Measurements from ENCODE around the gene EHBP1. TPM values are rescaled to one million over a fixed set of nuclear protein-coding genes. Genes with fewer than 3 reads are reported as not detected.

EHBP1 gene
- polyA plus RNA-seq, 1 donor = 51.1 TPM

DNA sequence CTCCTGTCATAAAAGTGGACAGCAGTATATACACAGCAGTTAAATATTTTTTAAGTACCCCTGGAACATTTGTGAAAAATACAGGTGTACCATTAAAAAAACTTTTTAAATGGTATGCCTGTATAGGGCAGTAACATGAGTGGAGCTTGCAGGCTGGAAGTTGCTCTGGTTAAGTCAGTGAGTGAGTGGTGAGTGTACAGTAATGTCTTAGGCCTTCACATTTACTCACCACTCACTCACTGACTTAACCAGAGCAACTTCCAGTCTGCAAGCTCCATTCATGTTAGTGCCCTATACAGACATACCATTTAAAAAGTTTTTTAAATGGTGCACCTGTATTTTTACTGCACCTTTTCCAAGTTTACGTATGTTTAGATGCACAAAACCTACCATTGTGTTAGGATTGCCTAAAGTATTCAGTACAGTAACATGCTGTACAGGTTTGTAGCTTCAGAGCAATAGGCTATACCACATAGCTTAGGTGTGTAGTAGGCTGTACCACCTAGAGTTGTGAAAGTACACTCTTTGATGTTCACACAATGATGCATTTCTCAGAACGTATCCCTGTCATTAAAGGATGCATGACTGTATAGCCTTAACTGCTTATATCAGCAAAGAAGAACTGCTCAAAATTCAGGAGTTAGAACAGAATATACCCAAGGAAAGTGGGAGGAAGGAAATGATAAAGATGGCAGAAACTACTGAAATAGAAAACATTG is 112.6 kb downstream of the EHBP1 start:
- DNase-seq = no peak

DNA sequence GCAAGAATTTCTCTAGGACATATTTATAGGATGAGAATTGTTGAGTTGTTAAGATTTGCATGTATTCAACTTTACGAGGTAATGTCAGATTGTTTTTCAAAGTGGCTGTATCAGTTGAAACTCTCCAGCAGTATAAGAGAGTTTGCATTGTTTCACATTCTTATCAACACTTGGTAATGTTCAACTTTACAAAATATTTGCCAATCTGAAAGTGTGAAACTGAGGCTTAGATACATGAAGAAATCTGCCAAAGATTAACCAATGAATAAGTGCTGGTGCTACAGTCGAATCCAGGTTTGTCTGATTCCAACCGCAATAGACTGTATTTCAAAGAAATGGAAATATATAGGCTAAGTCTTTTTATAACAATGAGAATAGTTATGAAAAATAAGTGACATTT is 117.0 kb downstream of the EHBP1 start:
- no peak for DNase-seq

DNA sequence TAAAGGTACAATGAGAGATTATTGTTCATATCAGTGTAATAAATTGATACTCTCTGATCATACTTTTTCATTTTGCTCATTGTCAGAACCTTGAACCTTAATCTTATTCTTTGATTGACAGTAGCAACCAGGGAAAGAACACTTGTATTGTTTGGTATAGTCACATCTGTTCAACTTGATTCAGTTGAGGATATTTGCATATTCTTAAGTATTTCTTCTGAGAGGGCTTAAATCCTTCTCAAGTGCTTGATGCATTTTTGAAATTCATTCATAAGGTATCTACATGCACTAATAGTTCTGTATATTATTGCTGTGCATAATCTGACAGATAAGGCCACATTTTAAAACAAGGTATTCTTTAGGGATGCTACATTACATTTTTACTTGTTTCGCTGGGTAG is 118.9 kb downstream of the EHBP1 start:
- no peak for DNase-seq

DNA sequence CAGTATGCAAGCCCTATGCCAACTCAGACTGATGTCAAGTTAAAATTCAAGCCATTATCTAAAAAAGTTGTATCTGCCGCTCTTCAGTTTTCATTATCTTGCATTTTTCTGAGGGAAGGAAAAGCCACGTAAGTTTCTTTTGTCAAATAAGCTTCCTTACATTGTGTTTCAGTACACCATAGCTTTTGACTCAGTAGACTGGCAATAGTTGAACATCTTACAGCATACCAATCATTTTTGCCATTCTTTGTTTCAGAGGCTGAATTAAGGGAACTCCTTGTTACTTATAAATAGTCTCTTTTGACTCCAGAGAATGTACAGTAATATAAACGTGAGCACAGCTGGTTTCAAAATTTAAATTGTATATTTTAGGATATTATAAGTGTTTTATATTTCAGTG is 120.6 kb downstream of the EHBP1 start:
- no peak for DNase-seq

DNA sequence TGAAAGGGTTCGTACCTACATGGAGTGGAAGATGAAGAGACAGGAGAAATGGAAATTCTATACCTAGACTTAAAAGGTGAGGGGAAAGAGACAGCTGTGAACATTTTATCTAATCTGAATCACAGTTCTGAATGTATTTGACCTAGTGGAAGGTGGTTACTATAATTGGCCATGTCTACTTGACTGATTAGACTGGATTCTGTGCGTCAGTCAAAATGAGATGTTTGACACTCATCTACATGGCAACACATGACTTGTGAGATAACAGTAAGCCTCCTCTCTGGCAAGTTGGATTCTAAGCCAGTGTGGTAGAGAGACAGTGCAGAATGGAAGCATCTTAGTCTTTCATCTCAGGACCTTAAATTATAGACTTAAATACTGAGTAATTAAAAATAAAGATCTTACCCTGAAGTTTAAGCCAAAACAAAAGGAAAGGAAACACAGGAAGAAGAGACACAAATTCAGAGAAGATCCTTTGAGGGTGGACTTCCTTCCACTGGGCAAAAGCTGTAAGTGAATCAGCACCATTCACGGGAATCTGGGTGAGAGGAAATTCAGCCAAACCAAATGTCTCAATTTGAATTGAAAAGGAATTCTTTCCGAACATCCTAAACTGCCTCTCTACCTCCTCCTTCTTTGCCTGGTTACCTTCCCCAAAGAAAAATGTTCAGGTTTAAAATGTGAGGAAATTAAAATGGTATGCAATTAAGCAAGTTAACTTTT is 121.6 kb downstream of the EHBP1 start:
- no peak for DNase-seq

DNA sequence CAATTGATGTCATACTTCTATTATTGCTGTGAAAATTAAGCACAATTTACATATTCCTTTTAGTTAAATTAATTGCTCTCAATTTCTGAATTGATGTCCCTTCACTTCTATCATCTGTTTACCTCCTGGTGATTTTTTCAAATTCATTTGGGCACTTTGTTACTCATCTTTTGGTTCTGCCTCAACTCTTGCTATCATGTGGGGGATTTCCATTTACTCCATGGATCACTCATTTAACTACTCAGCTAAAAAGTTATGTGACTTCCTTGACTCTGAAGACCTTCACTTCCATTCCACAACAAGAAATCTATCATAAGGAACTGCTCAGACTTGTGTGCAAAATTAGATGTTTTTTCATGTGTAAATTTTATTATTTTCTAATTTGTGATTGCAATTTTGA is 126.2 kb downstream of the EHBP1 start:
- no peak for DNase-seq

DNA sequence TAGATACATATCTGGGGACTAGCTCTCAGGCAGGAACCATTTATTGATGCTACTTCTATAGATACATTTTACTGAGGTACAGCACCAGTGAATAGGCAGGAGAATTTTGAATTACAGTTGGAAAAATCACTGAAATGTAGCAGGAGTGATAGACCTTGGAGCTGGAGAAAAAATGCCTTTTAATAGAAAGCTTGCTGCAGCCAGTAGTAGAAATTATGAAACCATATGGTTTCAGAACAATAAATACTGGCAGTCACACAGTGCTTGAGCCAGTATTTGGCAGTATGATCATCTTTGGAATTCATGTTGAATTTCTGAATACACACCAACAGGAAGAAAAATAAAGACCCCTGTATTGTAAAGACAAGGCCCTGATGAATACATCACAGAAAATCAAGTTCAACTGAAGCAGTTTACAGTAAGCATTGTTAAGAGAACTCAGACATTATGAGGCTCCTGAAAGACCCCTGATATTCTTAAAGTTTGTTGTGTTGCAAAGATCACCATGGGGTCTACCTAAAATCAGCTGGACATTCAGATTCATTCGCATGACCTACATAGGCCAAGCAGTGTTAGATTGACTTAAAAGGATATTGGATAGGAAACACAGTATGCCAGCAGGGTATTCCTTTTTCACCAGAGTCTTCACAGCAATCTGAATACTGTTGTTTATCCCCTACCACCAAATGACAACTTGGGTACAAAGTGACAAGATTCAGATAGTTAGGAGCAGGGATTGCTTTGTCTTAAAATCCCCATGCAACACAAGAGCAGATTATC is 139.0 kb downstream of the EHBP1 start:
- no peak for DNase-seq

DNA sequence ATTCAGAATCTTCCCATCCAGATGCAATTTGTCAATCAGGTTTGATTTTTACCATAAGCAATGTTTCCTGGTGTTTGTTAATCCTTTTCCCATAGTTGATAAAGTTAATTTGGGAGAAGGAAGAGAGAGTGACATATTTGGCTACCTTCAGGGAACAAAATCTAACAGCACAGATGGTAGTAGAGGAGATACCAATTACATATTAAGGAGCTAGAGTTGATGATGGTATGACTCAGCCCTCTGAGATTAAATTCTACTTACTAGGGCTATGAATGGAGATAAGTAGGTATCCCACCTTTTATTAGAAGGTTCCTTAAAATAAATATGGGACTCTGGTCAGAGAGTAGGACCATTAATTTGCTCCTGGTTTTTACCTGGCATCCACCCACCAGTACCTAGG is 139.7 kb downstream of the EHBP1 start:
- DNase-seq = no peak

DNA sequence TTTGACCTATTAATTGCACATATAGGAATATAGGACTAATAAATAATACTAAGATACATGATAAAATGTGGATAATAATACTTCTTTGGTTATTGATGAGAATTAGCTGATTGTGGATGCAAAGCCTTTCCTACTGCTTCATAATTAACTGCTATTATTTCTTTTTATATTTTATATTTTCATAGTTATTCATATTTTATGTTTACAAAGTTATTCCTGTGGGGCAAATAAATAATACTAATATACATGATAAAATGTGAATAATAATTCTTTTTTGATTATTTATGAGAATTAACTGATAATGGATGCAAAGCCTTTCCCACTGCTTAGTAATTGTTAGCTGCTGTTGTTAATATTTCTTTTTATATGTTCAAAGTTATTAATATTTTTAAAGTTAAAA is 146.7 kb downstream of the EHBP1 start:
- no peak for DNase-seq

DNA sequence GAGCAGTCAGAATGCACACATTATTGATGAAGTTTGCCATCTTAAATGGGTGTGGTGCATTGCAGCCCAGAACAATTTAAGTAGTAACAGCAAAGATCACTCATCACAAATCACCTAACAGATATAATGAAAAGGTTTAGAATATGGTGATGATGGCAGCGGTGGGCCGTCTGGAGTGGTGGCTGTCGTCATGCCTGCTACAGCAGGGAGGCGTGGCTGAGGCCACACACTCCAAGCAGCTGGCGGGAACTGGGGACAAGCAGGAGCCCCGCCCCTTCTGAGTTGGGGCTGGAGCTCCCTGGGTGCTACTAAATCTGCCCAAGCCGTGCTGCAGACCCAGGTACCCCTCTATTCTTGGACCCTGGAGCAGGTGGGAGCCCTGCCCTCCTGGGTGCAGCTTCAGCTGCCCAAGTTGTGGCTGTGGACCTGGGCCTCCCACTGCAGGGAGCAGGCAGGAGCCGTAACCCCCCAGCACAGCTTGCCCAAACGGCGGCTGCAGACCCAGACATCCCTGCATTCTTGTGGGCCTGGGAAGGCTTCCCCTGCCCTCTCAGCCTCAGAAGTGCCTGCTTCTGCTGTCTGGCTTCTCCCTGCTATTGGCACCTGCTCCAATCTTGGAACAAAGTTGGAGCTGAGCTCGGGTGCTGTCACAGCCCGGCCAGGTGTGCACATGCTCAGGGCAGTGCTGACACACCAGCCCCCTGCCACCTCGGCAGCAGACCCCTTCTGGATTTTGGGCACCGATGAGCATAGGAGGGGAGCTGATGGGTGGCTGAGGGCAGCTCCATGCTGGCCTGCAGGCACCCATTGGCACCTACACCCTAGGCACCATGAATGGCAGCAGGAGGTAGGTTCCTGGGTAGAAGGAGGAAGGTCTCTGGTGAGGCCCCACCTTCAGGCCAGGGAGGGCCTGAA is 149.3 kb downstream of the EHBP1 start:
- DNase-seq = no peak

DNA sequence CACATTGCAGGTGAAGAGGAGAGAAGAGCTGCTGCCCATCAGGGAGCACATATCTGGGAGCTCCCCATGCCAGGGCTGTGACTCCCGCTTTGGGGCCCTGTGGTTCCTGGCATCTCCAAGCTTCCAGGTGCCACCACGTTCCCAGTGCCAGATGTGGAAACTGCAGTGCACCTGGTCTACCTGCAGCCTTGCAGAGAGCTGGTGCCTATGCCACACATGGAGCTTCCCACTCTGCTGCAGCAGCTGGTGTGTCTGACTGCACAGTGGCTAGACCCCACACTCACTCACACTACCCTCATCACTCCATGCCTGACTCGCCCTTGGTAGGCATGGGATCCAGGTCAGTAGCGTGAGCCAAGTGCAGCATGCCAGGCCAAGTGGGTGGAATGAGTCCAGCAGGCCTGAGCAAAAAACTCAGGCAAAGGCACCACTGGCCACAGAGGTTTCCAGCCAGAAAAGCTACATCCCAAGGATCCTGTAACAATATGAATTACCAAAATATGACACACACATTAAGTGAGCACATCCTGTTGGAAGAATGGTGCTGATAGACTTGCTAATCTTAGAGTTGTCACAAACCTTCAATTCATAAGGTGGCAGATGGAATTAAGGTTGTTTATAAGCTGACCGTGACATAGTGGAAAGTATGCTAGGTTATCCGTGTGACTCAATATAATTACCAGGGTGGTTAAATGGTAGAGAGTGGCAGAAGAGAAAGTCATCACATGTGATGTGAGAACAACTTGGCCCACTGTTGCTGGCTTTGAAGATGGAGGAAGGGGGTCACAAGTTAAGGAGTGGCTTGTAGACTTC is 150.9 kb downstream of the EHBP1 start:
- DNase-seq = no peak

DNA sequence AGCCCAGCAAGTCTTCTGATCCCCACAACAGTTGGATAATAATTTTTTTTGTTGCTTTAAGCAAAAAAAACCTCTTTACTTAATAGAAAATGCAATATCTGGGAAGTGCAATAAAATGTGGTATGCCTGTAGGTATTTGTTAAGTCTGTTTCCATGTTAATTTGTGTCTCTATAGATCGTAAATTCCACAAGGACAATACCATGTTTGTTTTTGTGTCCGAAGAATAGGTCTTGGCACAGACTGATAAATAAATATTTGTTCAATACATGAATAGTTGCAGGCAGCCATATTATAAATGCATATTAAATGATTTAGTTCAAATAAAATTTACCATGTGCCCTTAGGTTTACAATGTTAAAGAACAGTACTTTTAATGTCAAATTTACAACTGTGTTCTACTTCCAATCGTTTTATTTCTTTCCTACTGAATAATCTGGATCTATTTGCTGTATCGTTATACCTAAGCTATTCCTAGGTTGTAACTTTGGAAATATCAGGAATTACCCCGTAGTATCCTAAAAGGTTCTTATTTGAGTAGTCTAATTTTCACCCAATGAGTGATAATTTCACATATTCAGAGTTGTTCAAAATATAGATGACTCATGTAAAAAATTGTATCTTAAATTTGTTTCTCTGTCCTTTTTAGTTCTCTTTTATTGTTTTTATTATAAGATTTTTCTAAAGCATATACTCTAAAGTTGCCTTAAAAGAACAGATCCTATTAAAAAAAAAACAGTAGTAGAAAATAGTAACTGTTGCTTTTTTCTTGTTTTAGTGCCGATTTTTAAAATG is 151.8 kb downstream of the EHBP1 start:
- no peak for DNase-seq

DNA sequence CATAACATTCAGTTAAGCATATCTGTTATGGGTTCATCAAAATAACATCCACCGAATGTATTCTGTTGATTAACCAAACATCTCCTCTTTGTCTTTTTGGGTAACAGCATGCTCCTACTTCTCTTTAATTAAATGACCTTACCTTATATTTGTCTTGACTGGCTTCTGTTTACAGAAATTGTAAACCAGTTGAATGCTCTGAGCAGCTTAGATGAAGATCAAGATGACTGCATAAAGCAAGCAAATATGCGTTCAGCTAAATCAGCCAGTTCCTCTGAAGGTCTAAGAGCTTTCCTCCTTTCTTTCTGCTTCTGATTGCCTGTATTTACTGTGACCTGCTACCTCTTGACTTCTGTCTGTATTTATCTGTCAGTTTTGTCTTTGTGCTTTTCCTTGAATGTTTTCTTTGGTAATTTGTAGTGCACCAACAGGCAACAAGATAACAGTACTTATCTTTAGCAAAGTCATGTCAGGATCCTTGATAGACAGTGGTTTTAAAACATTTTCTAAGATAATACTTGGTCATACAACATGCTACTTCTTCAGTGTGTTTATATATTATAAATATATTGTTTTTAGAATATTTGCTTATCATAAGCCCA is 152.8 kb downstream of the EHBP1 start:
- DNase-seq = no peak

DNA sequence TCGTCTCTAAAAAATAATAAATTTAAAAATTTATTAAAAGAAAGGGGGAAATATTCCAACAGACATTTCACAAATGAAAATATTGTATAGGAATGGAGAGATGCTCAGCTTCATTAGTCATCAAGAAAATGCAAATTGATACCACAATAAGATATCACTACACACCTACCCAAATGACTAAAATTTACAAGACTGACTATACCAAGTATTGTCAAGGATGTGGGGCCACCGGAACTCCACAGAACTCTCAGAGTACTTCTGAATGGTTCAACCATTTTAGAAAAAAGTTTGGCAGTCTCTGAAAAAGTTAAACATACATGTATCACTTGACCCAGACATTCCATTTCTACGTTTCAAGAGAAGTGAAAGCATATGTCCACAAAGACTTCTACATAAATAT is 163.4 kb downstream of the EHBP1 start:
- no peak for DNase-seq

DNA sequence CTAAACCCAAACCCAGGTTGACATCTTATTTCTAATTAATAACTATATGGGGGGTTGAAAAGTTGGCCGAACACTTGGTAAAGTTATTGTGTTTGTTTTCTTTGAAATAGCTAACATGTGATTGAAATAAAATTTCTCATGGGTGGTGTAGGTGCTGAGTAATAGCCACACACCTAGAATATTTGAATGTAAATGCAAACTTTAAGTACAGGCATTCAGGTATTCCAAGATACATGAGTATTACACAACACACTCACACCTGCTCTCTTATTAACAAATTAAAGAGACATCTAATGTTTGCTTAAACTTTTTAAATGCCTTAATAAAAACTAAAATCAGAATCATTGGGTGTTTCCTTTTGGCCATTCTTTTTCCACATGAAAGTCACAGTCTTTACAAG is 165.5 kb downstream of the EHBP1 start:
- DNase-seq = no peak

DNA sequence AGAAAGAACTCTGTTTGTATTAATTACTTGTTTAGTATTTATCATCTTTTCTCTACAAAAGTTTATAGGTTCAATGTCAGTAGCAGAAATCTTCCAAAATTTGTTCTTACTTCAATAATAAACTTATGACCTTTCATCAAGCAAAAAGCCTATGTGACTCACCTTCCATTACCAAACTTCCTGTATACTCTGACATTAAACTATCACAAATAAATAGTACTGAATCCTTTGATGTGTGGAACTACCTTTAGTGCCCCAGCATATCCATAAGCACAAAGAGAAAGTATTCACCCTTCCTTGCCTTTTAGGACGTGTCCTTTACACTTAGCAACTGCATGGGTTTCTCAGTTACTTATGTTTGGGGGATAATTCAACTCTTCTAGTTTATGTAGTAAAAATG is 166.0 kb downstream of the EHBP1 start:
- no peak for DNase-seq

DNA sequence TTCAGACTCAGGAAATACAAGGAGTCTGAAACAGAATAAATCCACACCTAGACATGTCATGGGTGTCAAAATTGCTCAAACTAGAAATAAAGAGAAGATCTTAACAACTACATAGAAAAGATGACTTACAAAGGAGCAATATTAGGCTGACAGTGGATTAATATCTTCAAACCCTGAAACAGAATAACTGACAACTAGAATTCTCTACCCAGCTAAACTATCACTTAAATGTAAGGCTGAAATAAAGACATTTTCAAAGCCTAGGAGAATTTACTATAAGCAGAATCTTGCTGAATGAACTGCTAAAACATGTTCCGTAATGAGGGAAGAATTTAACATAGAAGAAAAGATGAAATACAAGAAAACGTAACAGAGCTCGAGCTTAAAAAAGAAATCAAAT is 168.1 kb downstream of the EHBP1 start:
- no peak for DNase-seq

DNA sequence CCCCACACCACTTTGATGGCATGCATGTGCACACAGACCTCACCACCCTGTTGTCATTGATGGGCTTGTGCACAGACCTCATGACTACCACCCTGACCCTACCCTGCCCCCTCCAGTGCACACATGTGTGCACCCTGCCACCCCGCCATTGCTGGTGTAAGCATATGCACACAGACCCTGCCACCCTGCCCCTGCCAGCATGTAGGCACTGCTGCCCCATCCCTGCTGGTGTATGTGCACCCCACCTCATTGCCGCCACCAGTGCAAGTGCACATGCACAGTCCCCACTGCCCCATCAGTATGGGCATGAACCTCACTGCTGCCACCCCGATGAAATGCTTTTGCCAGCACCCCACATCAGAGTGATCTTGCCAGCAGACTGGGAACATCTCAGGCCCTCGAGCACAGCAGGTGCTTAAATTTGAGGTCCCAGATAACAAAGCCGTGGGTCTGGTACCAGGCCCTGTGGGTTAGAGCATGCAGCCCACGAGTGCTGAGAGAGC is 169.4 kb downstream of the EHBP1 start:
- no peak for DNase-seq

DNA sequence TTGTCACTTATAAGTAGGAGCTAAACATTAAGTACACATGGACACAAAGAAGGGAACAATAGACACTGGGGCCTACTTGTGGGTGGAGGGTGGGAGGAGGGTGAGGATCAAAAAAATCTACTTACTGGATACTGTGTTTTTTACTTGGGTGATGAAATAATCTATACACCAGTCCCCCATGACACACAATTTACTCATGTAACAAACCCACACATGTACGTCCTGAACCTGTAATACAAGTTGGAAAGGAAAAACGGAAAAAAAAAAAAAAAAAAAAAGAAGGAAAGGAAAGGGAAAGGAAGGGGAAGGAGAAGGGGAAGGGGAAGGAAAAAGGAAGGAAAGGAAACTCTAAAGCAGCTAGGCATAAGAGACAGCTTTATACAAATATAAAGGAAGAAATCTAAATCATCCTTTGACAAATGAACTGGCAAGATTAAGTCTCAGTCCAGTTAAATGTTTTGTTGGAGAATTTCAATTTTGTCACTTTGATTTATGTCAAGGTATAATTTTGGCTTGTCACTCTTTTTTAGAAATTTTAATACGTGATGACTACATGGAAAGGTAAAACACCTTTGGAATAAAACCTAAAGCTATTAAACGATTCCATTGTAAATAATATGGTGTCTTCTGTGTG is 175.8 kb downstream of the EHBP1 start:
- DNase-seq = no peak
